ENCODE data around the gene TMEM108.

TMEM108 gene

DNA sequence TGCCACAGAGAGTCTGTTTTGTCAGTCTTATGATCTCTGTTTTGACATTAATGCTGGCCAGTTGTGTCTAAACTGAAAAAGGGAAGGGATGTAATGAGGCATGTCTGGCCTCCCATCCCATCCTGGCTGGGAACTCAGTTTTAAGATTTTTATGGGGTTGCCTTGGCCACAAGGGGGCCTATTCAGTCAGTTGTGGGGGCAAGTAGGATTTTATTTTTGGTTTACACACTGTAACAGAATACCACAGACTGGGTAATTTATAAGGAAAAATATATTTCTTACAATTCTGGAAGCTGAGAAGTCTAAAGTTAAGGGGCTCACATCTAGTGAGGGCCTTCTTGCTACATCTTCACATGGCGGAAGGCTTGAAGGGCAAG is 129.8 kb downstream of the TMEM108 start:
- H3K27ac ChIP-seq (ENCODE audit: extremely low read depth, low read depth, low read length) = no peak overlapping the region

DNA sequence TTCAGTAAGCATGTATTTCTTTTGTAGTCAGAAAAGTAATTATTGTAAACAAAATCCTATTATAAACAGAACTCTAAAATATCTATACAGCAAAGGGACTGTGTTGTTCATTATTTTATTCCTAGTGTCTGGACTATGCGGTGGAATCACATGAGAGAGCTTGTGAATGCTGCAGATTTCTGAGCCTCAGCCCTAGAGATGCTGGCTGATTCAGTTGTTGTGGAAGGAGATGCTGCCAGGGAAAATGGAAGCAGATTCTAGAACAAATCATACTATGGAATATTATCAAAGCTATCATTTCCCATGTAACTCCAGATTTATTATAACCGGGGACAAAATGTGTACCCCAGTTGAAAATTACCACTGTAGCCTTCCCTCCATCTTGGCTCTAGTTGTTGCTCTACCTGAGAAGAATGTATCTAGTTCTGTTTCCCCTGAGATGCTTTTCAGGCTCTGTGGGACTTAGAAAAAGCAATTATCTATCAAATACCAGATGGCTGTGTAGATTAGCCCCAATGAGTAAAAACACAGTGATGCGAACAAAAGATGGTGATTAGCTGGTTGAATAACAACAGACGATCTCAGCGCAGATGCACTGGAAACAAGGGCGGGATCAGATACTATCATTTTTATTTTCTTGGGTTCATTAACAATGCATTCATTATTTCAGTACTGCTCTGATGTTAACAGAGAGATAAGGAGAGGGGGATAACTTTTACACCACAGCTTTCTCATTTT is 131.3 kb downstream of the TMEM108 start:
- Histone ChIP-seq H3K9me3 (ENCODE audit: control insufficient read depth, insufficient read depth, low read depth, low read length) (no peaks in the 10 kb centered on the region), H3K4me3 (ENCODE audit: low read depth, low read length) (no peak overlapping the region), H3K4me1 (ENCODE audit: control insufficient read depth, insufficient read depth, low read length) (no peaks in the 10 kb centered on the region), H3K36me3 (ENCODE audit: control insufficient read depth in 2 of 2, insufficient read depth in 1 of 2, low read length in 2 of 2) (no peaks in the 10 kb centered on the region), H3K27ac (ENCODE audit: extremely low read depth, low read depth, low read length) (no peak overlapping the region)
- ChIA-PET CTCF (interaction anchor here (1.0 kb wide), 1 partner anchor 129 kb away, joined by 3 read pairs; no protein-coding TSS in a partner anchor), POLR2A (no interaction called here)
- TF ChIP-seq SP2 (tag by site-specific recombination; IDR thresholded peaks at IDR 0.05) (no peak), TRIM28 (IDR thresholded peaks at IDR 0.05; ENCODE audit: borderline replicate concordance, low read length) (no peak), ZNF211 (tag by site-specific recombination; IDR thresholded peaks at IDR 0.05; ENCODE audit: low read depth) (no peak), ZNF169 (tag by site-specific recombination; IDR thresholded peaks at IDR 0.05) (no peak), ZNF214 (tag by site-specific recombination; IDR thresholded peaks at IDR 0.05; ENCODE audit: borderline replicate concordance) (no peak), ZNF555 (tag by site-specific recombination; conservative IDR thresholded peaks at IDR 0.05) (no peak), ZBTB20 (tag by site-specific recombination; IDR thresholded peaks at IDR 0.05) (no peak), ZNF121 (tag by site-specific recombination; IDR thresholded peaks at IDR 0.05) (no peak), ZBTB21 (tag by site-specific recombination; IDR thresholded peaks at IDR 0.05) (no peak)

More for the DNA sequence above, 129.8 kb downstream of the TMEM108 start:
- TF ChIP-seq ZNF223 (tag by site-specific recombination; IDR thresholded peaks at IDR 0.05) (no peak), ZFHX2 (tag by site-specific recombination; conservative IDR thresholded peaks at IDR 0.05) (no peak), ZNF202 (tag by site-specific recombination; IDR thresholded peaks at IDR 0.05; ENCODE audit: borderline replicate concordance) (no peak), ZNF776 (tag by site-specific recombination; IDR thresholded peaks at IDR 0.05; ENCODE audit: borderline replicate concordance) (no peak), ZNF621 (tag by site-specific recombination; IDR thresholded peaks at IDR 0.05) (no peak), ZNF239 (tag by site-specific recombination; IDR thresholded peaks at IDR 0.05) (no peak), KLF16 (tag by site-specific recombination; IDR thresholded peaks at IDR 0.05) (no peak), ZNF600 (tag by site-specific recombination; IDR thresholded peaks at IDR 0.05) (no peak), MYNN (tag by site-specific recombination; IDR thresholded peaks at IDR 0.05; ENCODE audit: borderline replicate concordance) (no peak), ZNF558 (tag by site-specific recombination; IDR thresholded peaks at IDR 0.05) (no peak), GLI2 (tag by site-specific recombination; IDR thresholded peaks at IDR 0.05; ENCODE audit: borderline replicate concordance, low read depth) (no peak), ZNF549 (tag by site-specific recombination; IDR thresholded peaks at IDR 0.05) (no peak), ZNF169 (tag by site-specific recombination; IDR thresholded peaks at IDR 0.05) (no peak), ZBTB48 (tag by site-specific recombination; IDR thresholded peaks at IDR 0.05) (no peak)
- TF ChIP-seq, protein P1, sequence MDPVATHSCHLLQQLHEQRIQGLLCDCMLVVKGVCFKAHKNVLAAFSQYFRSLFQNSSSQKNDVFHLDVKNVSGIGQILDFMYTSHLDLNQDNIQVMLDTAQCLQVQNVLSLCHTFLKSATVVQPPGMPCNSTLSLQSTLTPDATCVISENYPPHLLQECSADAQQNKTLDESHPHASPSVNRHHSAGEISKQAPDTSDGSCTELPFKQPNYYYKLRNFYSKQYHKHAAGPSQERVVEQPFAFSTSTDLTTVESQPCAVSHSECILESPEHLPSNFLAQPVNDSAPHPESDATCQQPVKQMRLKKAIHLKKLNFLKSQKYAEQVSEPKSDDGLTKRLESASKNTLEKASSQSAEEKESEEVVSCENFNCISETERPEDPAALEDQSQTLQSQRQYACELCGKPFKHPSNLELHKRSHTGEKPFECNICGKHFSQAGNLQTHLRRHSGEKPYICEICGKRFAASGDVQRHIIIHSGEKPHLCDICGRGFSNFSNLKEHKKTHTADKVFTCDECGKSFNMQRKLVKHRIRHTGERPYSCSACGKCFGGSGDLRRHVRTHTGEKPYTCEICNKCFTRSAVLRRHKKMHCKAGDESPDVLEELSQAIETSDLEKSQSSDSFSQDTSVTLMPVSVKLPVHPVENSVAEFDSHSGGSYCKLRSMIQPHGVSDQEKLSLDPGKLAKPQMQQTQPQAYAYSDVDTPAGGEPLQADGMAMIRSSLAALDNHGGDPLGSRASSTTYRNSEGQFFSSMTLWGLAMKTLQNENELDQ (tag by site-specific recombination; IDR thresholded peaks at IDR 0.05; ENCODE audit: low read depth) = no peak
- TF ChIP-seq, protein P2, sequence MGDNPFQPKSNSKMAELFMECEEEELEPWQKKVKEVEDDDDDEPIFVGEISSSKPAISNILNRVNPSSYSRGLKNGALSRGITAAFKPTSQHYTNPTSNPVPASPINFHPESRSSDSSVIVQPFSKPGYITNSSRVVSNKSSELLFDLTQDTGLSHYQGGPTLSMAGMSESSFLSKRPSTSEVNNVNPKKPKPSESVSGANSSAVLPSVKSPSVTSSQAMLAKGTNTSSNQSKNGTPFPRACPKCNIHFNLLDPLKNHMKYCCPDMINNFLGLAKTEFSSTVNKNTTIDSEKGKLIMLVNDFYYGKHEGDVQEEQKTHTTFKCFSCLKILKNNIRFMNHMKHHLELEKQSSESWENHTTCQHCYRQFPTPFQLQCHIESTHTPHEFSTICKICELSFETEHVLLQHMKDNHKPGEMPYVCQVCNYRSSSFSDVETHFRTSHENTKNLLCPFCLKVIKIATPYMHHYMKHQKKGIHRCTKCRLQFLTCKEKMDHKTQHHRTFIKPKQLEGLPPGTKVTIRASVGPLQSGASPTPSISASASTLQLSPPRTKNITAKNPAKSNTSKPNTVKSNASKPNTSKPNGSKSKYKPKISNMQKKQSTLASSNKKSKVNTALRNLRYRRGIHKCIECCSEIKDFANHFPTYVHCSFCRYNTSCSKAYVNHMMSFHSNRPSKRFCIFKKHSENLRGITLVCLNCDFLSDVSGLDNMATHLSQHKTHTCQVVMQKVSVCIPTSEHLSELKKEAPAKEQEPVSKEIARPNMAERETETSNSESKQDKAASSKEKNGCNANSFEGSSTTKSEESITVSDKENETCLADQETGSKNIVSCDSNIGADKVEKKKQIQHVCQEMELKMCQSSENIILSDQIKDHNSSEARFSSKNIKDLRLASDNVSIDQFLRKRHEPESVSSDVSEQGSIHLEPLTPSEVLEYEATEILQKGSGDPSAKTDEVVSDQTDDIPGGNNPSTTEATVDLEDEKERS (tag by site-specific recombination; IDR thresholded peaks at IDR 0.05) = no peak
- Histone ChIP-seq H3K4me3 (ENCODE audit: low read depth, low read length) (no peak overlapping the region), H3K36me3 (ENCODE audit: control insufficient read depth in 2 of 2, insufficient read depth in 1 of 2, low read length in 2 of 2) (no peaks in the 10 kb centered on the region), H3K4me1 (ENCODE audit: control insufficient read depth, insufficient read depth, low read length) (no peaks in the 10 kb centered on the region), H3K9me3 (ENCODE audit: control insufficient read depth, insufficient read depth, low read depth, low read length) (no peaks in the 10 kb centered on the region)
- POLR2A ChIA-PET = no interaction called here
- CTCF ChIA-PET = no interaction called here

Measured in HEK293 (cell line).